GM20000 (cell line): ENCODE results near the gene GPRIN2.
"Not testable (repeated sequence)": the region's sequence is repeated elsewhere in the genome, so short reads cannot be mapped to it uniquely, and the experiment has no call there.

Source experiments
- DNase-seq: peaks from one replicate; pipeline ENCODE4 v3.0.0; 2012; ENCODE audit warnings: low spot score
- TF ChIP-seq, protein P1 (sequence below): IDR thresholded peaks from 2 replicates; pipeline ENCODE4 v1.5.1; 2012; ENCODE audit warnings: mild to moderate bottlenecking, control low read depth; ENCODE audit errors: extremely low read depth, missing control alignments

The GPRIN2 gene

DNA sequence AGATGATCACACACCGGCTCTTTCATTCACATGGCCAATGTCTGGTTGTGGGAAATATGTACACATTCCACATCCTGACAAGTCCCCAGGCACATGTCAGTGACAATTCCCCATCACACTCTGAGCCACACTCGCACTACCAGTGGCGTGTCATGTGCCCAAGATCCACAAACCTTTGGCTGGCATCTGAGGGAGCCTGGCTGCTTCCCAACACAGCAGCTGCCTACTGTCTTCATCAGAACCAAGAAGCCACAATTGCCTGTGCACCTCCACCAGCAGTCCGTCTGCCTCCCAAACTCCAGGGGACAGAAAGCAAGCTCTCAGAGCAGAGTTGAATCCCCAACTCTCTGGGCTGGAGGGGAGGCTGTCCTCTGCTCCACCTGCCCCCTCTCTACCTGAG lies 16.3 kb upstream of the GPRIN2 start:
- DNase-seq: not testable (repeated sequence)

DNA sequence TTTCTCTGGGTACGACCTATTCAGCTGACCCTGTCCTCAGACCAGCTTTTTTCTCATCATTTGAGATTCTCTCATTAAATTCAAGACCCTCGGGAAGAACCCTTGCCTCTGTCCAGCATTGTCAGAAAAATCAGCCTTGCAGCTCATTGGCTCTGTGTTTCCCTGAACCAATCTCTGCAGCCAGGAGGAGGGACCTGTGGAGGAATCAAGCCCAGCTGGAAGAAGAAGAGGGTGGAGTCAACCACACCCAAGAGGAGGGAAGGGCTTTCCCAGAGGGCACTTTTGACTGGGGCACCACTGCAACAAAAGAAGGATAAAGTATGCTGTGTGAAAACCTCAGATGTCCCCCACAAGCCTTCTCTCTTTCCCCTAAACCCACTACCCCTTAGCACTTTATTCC lies 14.2 kb upstream of the GPRIN2 start:
- not testable (repeated sequence) for DNase-seq

DNA sequence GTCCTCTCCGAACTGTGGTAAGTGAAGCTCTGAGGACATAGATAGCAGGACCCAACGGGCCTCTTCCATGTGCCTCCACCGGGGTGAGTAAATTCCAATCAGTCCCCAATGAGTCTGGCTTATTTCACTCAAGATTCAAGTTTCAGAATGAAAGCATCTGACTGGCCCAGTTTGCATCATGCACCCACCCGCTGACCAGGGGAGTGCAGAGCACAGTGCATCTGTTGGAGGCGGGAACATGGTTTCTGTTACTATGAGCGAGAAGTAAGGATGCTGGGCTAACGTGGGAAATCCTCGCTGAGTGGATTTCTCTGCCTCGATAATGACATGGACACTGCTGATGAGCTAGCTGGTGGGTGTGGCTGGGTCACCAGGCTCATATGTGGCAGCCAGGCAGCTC lies 10.7 kb upstream of the GPRIN2 start:
- DNase-seq: not testable (repeated sequence)

DNA sequence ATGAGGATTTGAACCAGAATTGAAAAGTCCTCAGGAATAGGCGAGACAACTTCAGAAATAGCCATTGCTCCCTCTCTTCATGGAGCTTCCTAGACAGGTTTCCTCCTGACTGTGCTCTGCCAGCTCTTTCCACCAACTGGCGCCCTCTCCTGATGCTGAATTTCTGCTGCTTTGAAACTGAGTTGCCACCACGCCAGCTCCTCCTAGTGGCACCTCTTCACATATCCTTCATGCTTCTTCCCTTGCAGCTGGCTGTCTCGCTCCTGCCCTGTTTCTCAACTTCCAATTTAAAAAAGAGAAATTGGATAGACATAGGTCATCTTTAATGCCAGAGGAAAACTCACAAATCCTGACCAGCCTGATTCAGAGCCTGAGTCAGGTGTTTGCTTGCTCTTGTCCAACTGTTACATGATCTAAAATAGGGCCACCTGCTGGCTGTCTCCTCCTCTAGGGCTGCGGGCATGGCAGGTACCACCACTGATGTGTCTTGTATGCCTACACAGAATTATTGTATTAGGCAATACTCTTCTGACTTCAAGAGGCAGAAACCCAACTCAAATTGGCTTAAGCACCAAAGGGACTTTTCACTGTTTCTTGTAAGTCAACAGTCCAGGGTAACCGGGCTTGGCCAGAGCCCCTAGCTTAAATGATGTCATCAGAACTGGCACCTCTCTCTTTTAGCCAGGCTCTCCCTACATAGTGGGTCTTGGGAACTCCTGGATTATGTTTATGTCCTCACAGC lies 9.3 kb upstream of the GPRIN2 start:
- TF ChIP-seq, protein P1, sequence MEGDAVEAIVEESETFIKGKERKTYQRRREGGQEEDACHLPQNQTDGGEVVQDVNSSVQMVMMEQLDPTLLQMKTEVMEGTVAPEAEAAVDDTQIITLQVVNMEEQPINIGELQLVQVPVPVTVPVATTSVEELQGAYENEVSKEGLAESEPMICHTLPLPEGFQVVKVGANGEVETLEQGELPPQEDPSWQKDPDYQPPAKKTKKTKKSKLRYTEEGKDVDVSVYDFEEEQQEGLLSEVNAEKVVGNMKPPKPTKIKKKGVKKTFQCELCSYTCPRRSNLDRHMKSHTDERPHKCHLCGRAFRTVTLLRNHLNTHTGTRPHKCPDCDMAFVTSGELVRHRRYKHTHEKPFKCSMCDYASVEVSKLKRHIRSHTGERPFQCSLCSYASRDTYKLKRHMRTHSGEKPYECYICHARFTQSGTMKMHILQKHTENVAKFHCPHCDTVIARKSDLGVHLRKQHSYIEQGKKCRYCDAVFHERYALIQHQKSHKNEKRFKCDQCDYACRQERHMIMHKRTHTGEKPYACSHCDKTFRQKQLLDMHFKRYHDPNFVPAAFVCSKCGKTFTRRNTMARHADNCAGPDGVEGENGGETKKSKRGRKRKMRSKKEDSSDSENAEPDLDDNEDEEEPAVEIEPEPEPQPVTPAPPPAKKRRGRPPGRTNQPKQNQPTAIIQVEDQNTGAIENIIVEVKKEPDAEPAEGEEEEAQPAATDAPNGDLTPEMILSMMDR: peak; percentile 58
- DNase-seq: not testable (repeated sequence)

DNA sequence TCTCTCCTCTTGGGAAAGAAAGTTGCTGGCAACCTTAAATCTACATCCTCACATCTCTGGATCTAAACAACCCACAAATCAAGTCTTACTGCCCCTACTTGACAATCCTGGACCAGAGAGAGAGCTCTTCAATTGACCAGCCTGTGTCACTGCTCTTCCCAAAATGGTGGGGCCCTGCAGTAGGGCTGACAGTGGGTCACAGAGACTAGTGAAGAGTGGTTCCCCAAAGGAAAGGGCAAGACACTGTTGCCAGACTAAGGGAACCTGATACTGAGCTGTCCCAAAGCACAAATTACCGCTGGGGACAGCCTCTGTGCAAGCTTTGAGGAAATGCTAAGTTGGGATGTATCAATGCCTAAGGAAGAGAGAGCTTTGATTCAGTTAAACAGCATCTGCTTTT lies 4.5 kb upstream of the GPRIN2 start:
- no peak for DNase-seq
- TF ChIP-seq, protein P1: no peak

DNA sequence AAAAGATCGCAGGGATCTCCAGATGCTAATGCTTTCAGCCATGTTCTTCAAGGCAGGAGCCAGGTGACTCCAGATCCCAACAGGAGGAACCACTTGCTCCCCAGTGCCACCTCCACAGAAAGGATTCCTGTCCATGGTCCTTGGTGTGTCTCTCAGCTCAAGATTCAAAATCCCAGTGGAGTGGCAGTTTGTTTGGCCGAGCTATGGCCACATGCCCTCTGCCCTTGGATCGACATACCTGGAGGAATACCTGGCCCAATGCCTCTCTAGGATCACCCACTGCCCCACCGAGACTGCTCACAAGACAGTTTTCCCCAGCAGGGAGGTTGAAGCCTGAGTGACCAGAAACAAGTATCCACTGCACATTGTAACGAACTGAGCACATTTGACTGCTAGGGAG lies 3.9 kb upstream of the GPRIN2 start:
- DNase-seq: no peak
- TF ChIP-seq, protein P1: no peak

DNA sequence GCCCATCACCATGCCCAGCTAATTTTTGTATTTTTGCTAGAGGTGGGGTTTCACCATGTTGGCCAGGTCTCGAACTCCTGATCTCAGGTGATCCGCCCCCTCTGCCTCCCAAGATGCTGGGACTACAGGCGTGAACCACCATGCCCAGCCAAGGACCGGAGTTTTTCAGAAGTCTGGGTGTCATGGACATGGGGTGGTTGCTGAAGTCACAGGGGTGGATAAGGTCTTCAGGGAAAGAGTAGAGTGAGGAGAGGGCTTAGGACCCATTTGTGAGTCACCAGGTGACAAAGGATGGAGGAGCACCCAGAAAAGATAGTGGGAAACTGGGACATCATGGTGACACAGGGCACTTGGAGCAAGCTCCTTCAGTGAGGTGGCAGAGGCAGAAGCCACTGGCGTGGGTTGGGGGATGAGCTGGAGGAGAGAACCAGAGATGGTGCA lies 2.8 kb upstream of the GPRIN2 start:
- TF ChIP-seq, protein P1: no peak
- no peak for DNase-seq

DNA sequence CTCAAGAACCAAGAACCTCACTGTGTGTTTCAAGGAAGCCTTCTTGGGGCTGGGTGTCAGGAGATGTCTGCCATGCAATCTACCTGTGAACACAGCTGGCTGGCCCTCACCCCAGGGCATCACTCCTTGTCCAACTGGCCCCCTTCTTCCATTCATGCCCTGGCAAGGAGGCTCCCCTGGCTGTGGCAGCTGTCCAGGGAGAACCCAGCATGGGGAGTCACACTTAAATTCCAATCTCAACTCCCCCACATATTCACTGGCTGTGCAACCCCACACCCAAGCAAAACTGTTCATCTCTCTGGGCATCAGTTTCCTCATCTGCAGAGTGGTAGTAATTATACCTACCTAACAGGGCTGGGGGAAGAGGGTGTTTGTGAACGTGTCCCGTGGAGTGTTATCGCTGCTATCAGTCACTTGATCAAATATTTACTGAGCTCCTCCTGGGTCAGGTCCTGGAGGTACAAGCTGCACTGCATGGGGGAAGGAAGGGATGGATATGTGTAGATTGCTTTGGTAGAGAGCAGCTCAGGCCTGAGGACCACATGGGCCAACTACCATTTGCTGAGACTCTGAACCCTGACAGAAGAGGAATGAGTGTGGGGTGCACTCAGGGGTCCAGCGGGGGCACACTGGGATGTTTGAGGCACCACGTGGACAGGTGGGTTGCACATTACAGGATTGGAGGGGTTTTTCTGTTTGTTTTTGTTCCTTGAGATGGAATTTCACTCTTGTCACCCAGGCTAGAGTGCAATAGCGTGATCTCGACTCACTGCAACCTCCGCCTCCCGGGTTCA lies 2.1 kb upstream of the GPRIN2 start:
- DNase-seq: no peak
- TF ChIP-seq, protein P1: no peak

DNA sequence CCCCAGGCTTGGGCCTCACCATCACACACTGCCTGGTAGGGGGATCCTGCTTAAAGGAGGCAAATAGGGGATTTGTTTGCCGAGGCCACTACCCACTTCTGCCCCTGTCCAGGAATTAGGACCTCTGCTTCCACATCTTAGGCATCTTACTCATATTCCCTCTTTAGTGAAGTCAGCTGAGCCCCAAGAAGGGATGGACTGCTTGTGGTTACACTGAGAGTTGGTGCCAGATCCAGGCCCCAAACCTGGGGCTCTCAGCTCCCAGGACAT lies 1.6 kb upstream of the GPRIN2 start:
- TF ChIP-seq, protein P1: no peak
- DNase-seq: no peak
